Small intestine (tissue), 7 donors: ENCODE results near the gene FILIP1L. TPM values are rescaled to one million over a fixed set of nuclear protein-coding genes. Genes with fewer than 3 reads are reported as not detected.

Source experiments
- DNase-seq, 2 donors: peaks; one replicate each; pipeline versions ENCODE4 v3.0.0 to v3.0.0-alpha.2; 2013
- FAIRE-seq: peaks from 2 replicates; lab custom pipeline; 2012; peaks lifted over from hg19 to GRCh38; lab: Jason Lieb, UNC
- H3K27ac ChIP-seq, 3 donors: one replicate each; pipeline ENCODE4 v1.5.1; 2013; ENCODE audit warnings: low read length in 2 of 3, mild to moderate bottlenecking in 2 of 3, control low read depth in 1 of 3, inconsistent platforms in 1 of 3, low read depth in 1 of 3, moderate library complexity in 1 of 3
- H3K27me3 ChIP-seq, 3 donors: one replicate each; pipeline ENCODE4 v1.6.1; 2013; ENCODE audit warnings: low read length in 3 of 3, inconsistent platforms in 1 of 3; ENCODE audit not compliant: control insufficient read depth in 3 of 3, insufficient read depth in 3 of 3
- H3K36me3 ChIP-seq, 3 donors: one replicate each; pipeline ENCODE4 v1.6.1; 2013; ENCODE audit warnings: low read length in 3 of 3, inconsistent platforms in 1 of 3, low read depth in 1 of 3, mild to moderate bottlenecking in 1 of 3, moderate library complexity in 1 of 3; ENCODE audit not compliant: control insufficient read depth in 3 of 3, insufficient read depth in 2 of 3
- H3K4me1 ChIP-seq, 3 donors: one replicate each; pipeline ENCODE4 v1.6.1; 2013; ENCODE audit warnings: low read length in 2 of 3, inconsistent platforms in 1 of 3, low read depth in 1 of 3, mild to moderate bottlenecking in 1 of 3, moderate library complexity in 1 of 3; ENCODE audit not compliant: control insufficient read depth in 3 of 3, insufficient read depth in 2 of 3
- H3K4me3 ChIP-seq, 3 donors: one replicate each; pipeline ENCODE4 v1.5.1; 2013; ENCODE audit warnings: low read length in 3 of 3, control low read depth in 1 of 3, inconsistent platforms in 1 of 3, low read depth in 1 of 3, mild to moderate bottlenecking in 1 of 3, moderate library complexity in 1 of 3
- H3K9me3 ChIP-seq, 2 donors: one replicate each; pipeline ENCODE4 v1.6.1; 2013; ENCODE audit warnings: low read depth in 1 of 2, low read length in 1 of 2; ENCODE audit not compliant: control insufficient read depth in 2 of 2, insufficient read depth in 1 of 2
- WGBS, 3 donors: extraction: QIAGEN DNeasy Blood & Tissue Kit; methylation state at CpG; one replicate each; pipeline ENCODE4 v1.1.7; 2013; 5-methylcytosine and 5-hydroxymethylcytosine counted together
- polyA plus RNA-seq, 4 donors: library from polyadenylated mRNA; stranded (reverse) in 3 of 4; unstranded in 1 of 4; fragments of 200-250 nt in 3 of 4; fragments of 120-200 nt in 1 of 4; gene quantifications; one replicate each; pipeline versions ENCODE4 v1.2.1 to v1.2.3, GENCODE V29; 2013
- donor health status: healthy with polysubstance abuse.
- donor health status: control.
- donor health status: control.
- donor health status: Bipolar disorder and iron deficiency.
- donor health status: healthy.

FILIP1L gene
- polyA plus RNA-seq, 4 donors: 10.5 to 20.4 (median 17.9) TPM

- Histone ChIP-seq H3K4me1 (peaks cover 0 to 7% (median 7%) of the 10 kb centered on the region in 3 donors), H3K4me3 (no peak overlapping the region), H3K27me3 (no peaks in the 10 kb centered on the region), H3K36me3 (no peaks in the 10 kb centered on the region), H3K9me3 (peaks cover 0 to 14% of the 10 kb centered on the region in 2 donors), H3K27ac (peak overlapping the region in 2 of 3 donors; percentile 6 to 10)
- FAIRE-seq (no peak), DNase-seq (peak in 1 of 2 donors; percentile 77)
- 43 to 60% (median 49%) methylated on average over 5 of the region's 5 CpGs for WGBS, 3 donors
These were observed 154.0 kb downstream of the FILIP1L start for GRCh38 chr3:99960123-99960878.

GRCh38 chr3:99958222-99958912 is 155.9 kb downstream of the FILIP1L start:
- Histone ChIP-seq H3K27me3 (no peaks in the 10 kb centered on the region), H3K4me1 (peaks cover 0 to 7% (median 0%) of the 10 kb centered on the region in 3 donors), H3K9me3 (peaks cover 0 to 14% of the 10 kb centered on the region in 2 donors), H3K4me3 (no peak overlapping the region), H3K27ac (no peak overlapping the region), H3K36me3 (no peaks in the 10 kb centered on the region)
- DNase-seq (no peak), FAIRE-seq (no peak)
- WGBS, 3 donors: 81 to 99% (median 88%) methylated on average over 3 of the region's 3 CpGs

GRCh38 chr3:99957151-99957796 is 157.0 kb downstream of the FILIP1L start:
- H3K36me3 ChIP-seq: no peaks in the 10 kb centered on the region
- 75 to 86% (median 83%) methylated on average over 4 of the region's 4 CpGs for WGBS, 3 donors
- H3K27ac ChIP-seq: no peak overlapping the region
- peaks cover 0 to 14% of the 10 kb centered on the region in 2 donors for H3K9me3 ChIP-seq
- no peak overlapping the region for H3K4me3 ChIP-seq
- peaks cover 0 to 7% (median 0%) of the 10 kb centered on the region in 3 donors for H3K4me1 ChIP-seq
- FAIRE-seq (no peak), DNase-seq (no peak)
- no peaks in the 10 kb centered on the region for H3K27me3 ChIP-seq

DNA sequence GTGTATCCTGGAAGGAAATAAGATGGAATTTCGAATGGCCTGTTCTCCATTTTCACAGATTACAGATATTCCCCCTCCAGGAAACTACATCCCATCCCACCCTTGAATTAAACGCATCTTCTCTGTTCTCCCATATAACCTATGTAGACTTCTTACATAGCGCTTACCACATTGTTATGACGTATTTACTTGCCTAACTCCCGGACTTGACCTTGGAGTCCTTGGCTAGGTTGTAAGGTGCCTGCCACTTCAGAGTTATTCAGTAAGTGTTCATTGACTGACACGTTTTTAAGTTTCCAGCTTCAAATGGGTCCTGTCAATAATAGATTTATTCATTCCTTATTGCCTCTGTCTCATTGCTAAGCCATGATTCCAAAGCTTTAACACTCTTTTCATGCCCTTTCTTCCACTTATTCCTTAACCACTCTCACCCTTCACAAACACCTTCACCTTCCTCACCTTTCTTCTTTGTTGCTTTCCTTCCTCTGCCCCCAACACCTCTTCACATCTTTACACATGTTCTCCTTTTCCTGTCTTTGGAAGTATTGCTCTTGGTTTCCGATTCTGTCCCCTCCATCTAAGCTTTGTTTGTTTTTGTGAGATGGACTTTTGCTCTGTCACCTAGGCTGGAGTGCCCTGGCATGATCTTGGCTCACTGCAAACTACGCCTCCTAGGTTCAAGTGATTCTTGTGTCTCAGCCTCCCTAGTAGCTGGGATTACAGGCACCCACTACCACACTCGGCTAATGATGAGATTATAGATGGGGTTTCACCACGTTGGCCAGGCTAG is 158.3 kb downstream of the FILIP1L start:
- FAIRE-seq (no peak), DNase-seq (no peak)
- 87 to 90% (median 90%) methylated on average over 10 of the region's 10 CpGs for WGBS, 3 donors
- H3K27me3 ChIP-seq: no peaks in the 10 kb centered on the region
- peaks cover 0 to 3% (median 0%) of the 10 kb centered on the region in 3 donors for H3K4me1 ChIP-seq
- H3K4me3 ChIP-seq: no peak overlapping the region
- no peak overlapping the region for H3K27ac ChIP-seq
- H3K36me3 ChIP-seq: no peaks in the 10 kb centered on the region
- peaks cover 0 to 2% of the 10 kb centered on the region in 2 donors for H3K9me3 ChIP-seq

GRCh38 chr3:99954914-99955644 is 159.2 kb downstream of the FILIP1L start:
- 30 to 56% (median 41%) methylated on average over 4 of the region's 4 CpGs for WGBS, 3 donors
- no peak overlapping the region for H3K27ac ChIP-seq
- FAIRE-seq: no peak

GRCh38 chr3:99953596-99953995 is 160.7 kb downstream of the FILIP1L start:
- peaks cover 0 to 7% (median 0%) of the 10 kb centered on the region in 3 donors for H3K4me1 ChIP-seq
- no peak for DNase-seq

More at GRCh38 chr3:99954914-99955644, 159.2 kb downstream of the FILIP1L start:
- Histone ChIP-seq H3K4me3 (no peak overlapping the region), H3K4me1 (peaks cover 0 to under 1% (median 0%) of the 10 kb centered on the region in 3 donors), H3K36me3 (no peaks in the 10 kb centered on the region), H3K27me3 (no peaks in the 10 kb centered on the region), H3K9me3 (no peaks in the 10 kb centered on the region)
- DNase-seq: no peak

GRCh38 chr3:99952306-99952705 is 162.0 kb downstream of the FILIP1L start:
- FAIRE-seq: no peak
- DNase-seq: no peak
- Histone ChIP-seq H3K36me3 (no peaks in the 10 kb centered on the region), H3K27ac (no peak overlapping the region), H3K4me3 (no peak overlapping the region), H3K9me3 (no peaks in the 10 kb centered on the region), H3K27me3 (no peaks in the 10 kb centered on the region), H3K4me1 (peaks cover 0 to 9% (median 0%) of the 10 kb centered on the region in 3 donors)
- WGBS, 3 donors: 85 to 93% (median 90%) methylated on average over 1 of the region's 1 CpG

More at GRCh38 chr3:99953596-99953995, 160.7 kb downstream of the FILIP1L start:
- Histone ChIP-seq H3K27me3 (no peaks in the 10 kb centered on the region), H3K36me3 (no peaks in the 10 kb centered on the region), H3K4me3 (no peak overlapping the region), H3K9me3 (no peaks in the 10 kb centered on the region), H3K27ac (no peak overlapping the region)
- FAIRE-seq: no peak
